MM.1S (cell line): ENCODE results near the gene HSD17B3.
A peak's percentile ranks its signal among the peaks of the same experiment; 100 is the strongest.

Source experiments
- DNase-seq: peaks from one replicate; pipeline ENCODE4 v3.0.0-alpha.2; 2015
- H2AFZ ChIP-seq: fragments of 300-600 bp; sonication (generic); 2 replicates; pipeline ENCODE4 v1.6.0; 2016; ENCODE audit warnings: antibody characterized with exemption, low read length
- H3F3A ChIP-seq: fragments of 300-600 bp; sonication (generic); 2 replicates; pipeline ENCODE4 v1.6.1; 2016; ENCODE audit warnings: mild to moderate bottlenecking, antibody characterized with exemption, low read length, moderate library complexity, mixed read lengths; ENCODE audit not compliant: insufficient read depth
- H3K27ac ChIP-seq: fragments of 300-600 bp; sonication (generic); 2 replicates; pipeline ENCODE4 v1.5.1; 2016; ENCODE audit warnings: mild to moderate bottlenecking, low read length
- H3K27me3 ChIP-seq: fragments of 300-600 bp; sonication (generic); replicated peaks from 2 replicates; pipeline ENCODE4 v1.6.0; 2016; ENCODE audit warnings: low read length; ENCODE audit not compliant: insufficient read depth
- H3K36me3 ChIP-seq: fragments of 300-600 bp; sonication (generic); replicated peaks from 2 replicates; pipeline ENCODE4 v1.6.1; 2016; ENCODE audit warnings: mild to moderate bottlenecking, low read length, mixed read lengths; ENCODE audit not compliant: insufficient read depth
- H3K4me1 ChIP-seq: fragments of 300-600 bp; sonication (generic); 2 replicates; pipeline ENCODE4 v1.6.1; 2016; ENCODE audit warnings: low read length, mixed read lengths
- H3K4me2 ChIP-seq: fragments of 300-600 bp; sonication (generic); 2 replicates; pipeline ENCODE4 v1.6.0; 2016; ENCODE audit warnings: low read depth, low read length
- H3K4me3 ChIP-seq: fragments of 300-600 bp; sonication (generic); 2 replicates; pipeline ENCODE4 v1.5.1; 2016; ENCODE audit warnings: low read length, mixed read lengths
- H3K79me2 ChIP-seq: fragments of 300-600 bp; sonication (generic); 2 replicates; pipeline ENCODE4 v1.6.1; 2016; ENCODE audit warnings: mixed run types, low read length, mixed read lengths
- H3K9ac ChIP-seq: fragments of 300-600 bp; sonication (generic); 2 replicates; pipeline ENCODE4 v1.6.1; 2016; ENCODE audit warnings: low read length, mixed read lengths
- H3K9me2 ChIP-seq: fragments of 300-600 bp; sonication (generic); replicated peaks from 2 replicates; pipeline ENCODE4 v1.6.1; 2016; ENCODE audit warnings: mild to moderate bottlenecking, low read length, mixed read lengths; ENCODE audit not compliant: insufficient read depth
- H3K9me3 ChIP-seq: fragments of 300-600 bp; sonication (generic); replicated peaks from 2 replicates; pipeline ENCODE4 v1.6.1; 2016; ENCODE audit warnings: mild to moderate bottlenecking, low read length, mixed read lengths; ENCODE audit not compliant: insufficient read depth
- H4K20me1 ChIP-seq: fragments of 300-600 bp; sonication (generic); 2 replicates; pipeline ENCODE4 v1.6.1; 2016; ENCODE audit warnings: mild to moderate bottlenecking, low read length, moderate library complexity, mixed read lengths; ENCODE audit not compliant: insufficient read depth
- EZH2 ChIP-seq: fragments of 300-600 bp; sonication (generic); optimal IDR thresholded peaks from 2 replicates; pipeline ENCODE3; 2017; ENCODE audit warnings: low read depth, mild to moderate bottlenecking, antibody characterized with exemption, low read length, mixed read lengths
- EZH2phosphoT487 ChIP-seq: fragments of 300-600 bp; sonication (generic); IDR thresholded peaks from 2 replicates; pipeline ENCODE4 v1.6.1; 2018; ENCODE audit warnings: antibody characterized with exemption, low read length
- TF ChIP-seq, protein P1 (sequence below): fragments of 300-600 bp; sonication (generic); IDR thresholded peaks from 2 replicates; pipeline ENCODE4 v1.5.1; 2016; ENCODE audit warnings: antibody characterized with exemption, low read length, mixed read lengths

The HSD17B3 gene

DNA sequence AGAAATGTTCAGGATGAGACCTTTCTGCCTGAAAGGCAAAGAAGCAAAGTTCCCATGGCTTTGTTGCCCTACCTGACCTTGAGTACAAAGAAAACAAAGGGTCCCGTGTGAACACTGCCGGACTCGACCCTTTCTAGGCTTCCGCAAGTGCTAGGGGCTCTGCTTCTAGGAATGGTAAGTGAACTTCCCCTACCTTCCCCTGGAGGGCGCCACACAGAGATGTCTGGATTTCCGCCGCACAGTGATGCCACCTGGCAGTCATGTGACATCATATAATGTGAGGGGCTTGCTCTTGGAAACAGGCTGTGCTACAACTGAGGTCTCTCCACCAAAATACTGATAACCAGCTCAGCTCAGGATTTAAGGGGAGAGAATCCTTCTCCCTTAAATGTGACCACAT, 56.6 kb downstream of the HSD17B3 start:
- H3K27me3 ChIP-seq = peaks cover 49% of the 10 kb centered on the region
- H3K79me2 ChIP-seq = no peaks in the 10 kb centered on the region
- H3K36me3 ChIP-seq = no peaks in the 10 kb centered on the region
- H3F3A ChIP-seq = no peaks in the 10 kb centered on the region
- no peak overlapping the region for H3K4me2 ChIP-seq
- no peak overlapping the region for H3K27ac ChIP-seq
- H3K9me2 ChIP-seq = no peaks in the 10 kb centered on the region
- no peak overlapping the region for H2AFZ ChIP-seq
- TF ChIP-seq EZH2 = no peak
- TF ChIP-seq, protein P1, sequence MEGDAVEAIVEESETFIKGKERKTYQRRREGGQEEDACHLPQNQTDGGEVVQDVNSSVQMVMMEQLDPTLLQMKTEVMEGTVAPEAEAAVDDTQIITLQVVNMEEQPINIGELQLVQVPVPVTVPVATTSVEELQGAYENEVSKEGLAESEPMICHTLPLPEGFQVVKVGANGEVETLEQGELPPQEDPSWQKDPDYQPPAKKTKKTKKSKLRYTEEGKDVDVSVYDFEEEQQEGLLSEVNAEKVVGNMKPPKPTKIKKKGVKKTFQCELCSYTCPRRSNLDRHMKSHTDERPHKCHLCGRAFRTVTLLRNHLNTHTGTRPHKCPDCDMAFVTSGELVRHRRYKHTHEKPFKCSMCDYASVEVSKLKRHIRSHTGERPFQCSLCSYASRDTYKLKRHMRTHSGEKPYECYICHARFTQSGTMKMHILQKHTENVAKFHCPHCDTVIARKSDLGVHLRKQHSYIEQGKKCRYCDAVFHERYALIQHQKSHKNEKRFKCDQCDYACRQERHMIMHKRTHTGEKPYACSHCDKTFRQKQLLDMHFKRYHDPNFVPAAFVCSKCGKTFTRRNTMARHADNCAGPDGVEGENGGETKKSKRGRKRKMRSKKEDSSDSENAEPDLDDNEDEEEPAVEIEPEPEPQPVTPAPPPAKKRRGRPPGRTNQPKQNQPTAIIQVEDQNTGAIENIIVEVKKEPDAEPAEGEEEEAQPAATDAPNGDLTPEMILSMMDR = 0 out of 2 replicates have a peak, but pooled peaks have one; percentile 5
- no peaks in the 10 kb centered on the region for H4K20me1 ChIP-seq
- no peak overlapping the region for H3K9ac ChIP-seq
- no peak for DNase-seq
- H3K9me3 ChIP-seq = no peaks in the 10 kb centered on the region
- H3K4me1 ChIP-seq = peaks cover 7% of the 10 kb centered on the region
- no peak overlapping the region for H3K4me3 ChIP-seq

DNA sequence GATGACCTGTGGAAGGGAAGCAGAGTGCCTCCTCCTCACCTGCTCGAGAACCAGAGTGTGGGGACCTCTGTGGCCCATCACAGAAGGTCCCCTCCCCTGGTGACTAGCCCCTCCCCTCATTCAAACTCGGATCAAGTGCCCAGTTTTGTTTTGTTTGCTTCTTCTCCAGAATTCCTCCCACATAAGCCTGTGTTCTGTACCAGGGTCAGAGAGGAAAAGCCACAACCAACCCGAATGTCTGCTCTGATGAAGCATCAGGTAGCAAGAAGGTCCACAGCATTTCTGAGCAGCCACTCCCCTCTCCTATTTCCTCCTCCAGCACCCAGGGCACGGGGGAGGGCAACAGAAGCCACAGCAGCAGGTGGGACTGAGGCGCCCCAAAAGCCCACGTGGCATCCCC, 58.2 kb downstream of the HSD17B3 start:
- Histone ChIP-seq H3K4me2 (no peak overlapping the region), H3K9ac (no peak overlapping the region), H2AFZ (no peak overlapping the region), H3K79me2 (no peaks in the 10 kb centered on the region), H3K4me3 (no peak overlapping the region), H3K9me3 (no peaks in the 10 kb centered on the region), H4K20me1 (no peaks in the 10 kb centered on the region), H3K27me3 (peaks cover 63% of the 10 kb centered on the region), H3K4me1 (peaks cover 7% of the 10 kb centered on the region), H3K36me3 (no peaks in the 10 kb centered on the region), H3F3A (no peaks in the 10 kb centered on the region), H3K9me2 (no peaks in the 10 kb centered on the region), H3K27ac (no peak overlapping the region)
- TF ChIP-seq EZH2phosphoT487 = no peak
- TF ChIP-seq, protein P1 = no peak
- TF ChIP-seq EZH2 = no peak
- no peak for DNase-seq

DNA sequence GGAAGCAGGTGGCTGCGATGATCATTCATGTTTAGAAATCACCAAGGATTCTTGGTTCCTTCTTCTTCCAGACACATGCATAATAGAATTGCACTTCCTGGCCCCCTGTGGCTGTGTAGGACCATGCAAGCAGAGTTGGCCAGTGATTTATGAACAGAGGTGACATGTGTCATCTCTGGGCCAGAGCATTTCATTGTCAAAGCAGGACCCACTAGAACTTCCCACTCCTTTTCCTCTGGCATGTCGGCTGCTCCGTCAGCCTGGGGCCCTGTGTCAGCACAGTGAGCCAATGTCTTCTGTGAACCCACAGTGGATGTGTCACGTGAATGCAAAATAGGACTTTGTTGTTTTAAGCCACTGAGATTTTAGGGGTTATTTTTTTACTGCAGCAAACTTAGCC, 59.2 kb downstream of the HSD17B3 start:
- peaks cover 7% of the 10 kb centered on the region for H3K4me1 ChIP-seq
- no peak overlapping the region for H3K4me2 ChIP-seq
- no peak overlapping the region for H2AFZ ChIP-seq
- no peaks in the 10 kb centered on the region for H3F3A ChIP-seq
- peaks cover 63% of the 10 kb centered on the region for H3K27me3 ChIP-seq
- H3K4me3 ChIP-seq = no peak overlapping the region
- no peak for TF ChIP-seq EZH2phosphoT487
- TF ChIP-seq, protein P1 = no peak
- no peak for TF ChIP-seq EZH2
- no peak for DNase-seq
- H3K9me3 ChIP-seq = no peaks in the 10 kb centered on the region
- no peaks in the 10 kb centered on the region for H4K20me1 ChIP-seq
- H3K9me2 ChIP-seq = no peaks in the 10 kb centered on the region
- H3K27ac ChIP-seq = no peak overlapping the region
- H3K9ac ChIP-seq = no peak overlapping the region
- H3K36me3 ChIP-seq = no peaks in the 10 kb centered on the region
- no peaks in the 10 kb centered on the region for H3K79me2 ChIP-seq
